NCI-H1694 treated with DMSO at 0.1 percent for 48 hours (cell line): ENCODE data around the gene NLRP4.
"Not testable (repeated sequence)": the region's sequence is repeated elsewhere in the genome, so short reads cannot be mapped to it uniquely, and the experiment has no call there.

Experiments
- DNase-seq: peaks from one replicate; lab custom pipeline; 2025; lab: John Stamatoyannopoulos, UW

The NLRP4 gene

DNA sequence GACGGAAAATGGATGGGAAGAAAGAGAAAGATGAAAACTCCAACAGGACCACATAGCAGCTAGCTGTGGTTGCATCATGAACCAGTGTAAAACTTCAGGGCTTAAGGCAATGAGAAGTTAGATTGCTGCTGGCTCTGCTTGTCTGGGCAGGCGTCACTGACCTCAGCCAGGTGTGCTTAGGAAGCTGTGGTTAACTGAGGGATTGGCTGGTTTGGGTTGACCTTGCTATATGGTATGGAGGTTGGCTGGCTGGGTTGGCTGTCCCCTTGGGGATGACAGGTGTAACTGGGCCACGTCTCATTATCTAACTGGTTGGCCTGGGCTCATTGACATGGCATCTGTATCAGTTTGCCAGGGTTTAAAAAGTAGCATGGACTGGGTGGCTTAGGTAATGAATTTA lies 40.9 kb downstream of the NLRP4 start:
- no peak for DNase-seq

DNA sequence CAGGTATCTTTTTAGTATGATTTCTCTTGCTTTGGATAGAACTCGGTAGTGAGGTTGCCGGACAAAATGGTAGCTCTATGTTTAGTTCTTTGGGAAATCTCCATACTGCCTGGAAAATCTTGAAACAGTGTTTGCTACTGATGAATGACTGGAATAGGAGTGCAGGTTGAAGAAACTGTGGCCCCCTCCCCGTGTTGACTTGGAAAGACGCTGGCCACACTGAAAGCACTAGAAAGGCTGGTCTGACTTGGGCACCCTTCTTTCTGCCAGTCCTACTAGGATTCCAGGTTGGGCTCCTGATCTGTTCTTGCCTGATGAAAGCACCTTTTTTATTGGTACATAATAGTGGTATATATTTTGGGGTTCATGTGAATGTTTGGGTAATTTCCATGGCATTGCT lies 46.3 kb downstream of the NLRP4 start:
- no peak for DNase-seq

DNA sequence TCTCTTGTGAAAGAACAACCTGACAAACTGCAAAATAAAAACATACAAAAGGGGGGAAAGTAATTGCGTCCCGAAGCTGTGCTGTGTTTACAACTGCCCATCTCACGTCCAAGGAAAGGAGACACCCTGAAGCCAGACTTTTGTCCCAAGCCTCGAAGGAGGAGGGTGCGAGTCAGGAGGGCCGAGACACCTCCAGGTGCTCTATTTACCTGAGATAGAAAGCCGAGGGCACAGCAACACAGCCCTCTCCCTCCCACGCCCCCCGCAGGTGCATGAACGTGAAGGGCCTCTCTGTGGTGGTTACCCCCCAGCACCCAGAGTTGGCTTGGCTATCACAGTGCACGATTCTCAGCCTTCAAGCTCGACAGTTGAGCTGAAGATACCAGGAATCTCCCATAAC lies 62.6 kb downstream of the NLRP4 start:
- DNase-seq = no peak

DNA sequence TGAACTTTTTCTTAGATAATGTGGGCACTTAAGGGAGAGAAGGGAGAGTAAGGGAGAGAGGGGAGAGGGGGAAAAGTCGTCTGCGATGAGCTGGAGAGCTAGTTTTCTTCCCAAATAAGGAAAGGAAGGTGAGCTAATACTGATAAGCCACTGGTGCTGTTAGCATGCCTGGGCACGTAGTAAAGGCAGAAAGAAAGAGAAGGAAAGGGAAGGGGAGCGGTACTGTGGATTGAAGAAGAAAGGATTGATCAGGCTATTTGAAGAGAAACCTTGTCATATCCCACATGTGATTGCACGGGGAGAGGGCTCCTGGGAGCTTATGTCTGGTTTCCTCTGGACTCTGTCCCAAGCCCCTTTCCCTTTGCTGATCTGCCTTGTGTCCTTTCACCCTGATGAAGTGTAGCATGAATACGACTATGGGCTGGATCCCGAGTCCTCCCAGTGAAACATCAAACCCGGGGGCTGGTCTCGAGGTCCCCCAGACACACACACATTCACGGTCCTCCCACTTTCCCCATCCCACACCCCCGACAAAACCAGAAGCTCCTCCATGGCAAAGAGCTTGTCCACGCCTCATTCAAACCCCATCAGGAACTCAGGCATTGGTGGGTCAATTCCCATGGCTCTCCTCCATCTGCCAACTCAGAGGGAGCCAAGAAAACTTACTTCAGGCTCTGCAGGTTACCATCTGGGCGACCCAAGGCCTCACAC lies 65.2 kb downstream of the NLRP4 start:
- DNase-seq = no peak

DNA sequence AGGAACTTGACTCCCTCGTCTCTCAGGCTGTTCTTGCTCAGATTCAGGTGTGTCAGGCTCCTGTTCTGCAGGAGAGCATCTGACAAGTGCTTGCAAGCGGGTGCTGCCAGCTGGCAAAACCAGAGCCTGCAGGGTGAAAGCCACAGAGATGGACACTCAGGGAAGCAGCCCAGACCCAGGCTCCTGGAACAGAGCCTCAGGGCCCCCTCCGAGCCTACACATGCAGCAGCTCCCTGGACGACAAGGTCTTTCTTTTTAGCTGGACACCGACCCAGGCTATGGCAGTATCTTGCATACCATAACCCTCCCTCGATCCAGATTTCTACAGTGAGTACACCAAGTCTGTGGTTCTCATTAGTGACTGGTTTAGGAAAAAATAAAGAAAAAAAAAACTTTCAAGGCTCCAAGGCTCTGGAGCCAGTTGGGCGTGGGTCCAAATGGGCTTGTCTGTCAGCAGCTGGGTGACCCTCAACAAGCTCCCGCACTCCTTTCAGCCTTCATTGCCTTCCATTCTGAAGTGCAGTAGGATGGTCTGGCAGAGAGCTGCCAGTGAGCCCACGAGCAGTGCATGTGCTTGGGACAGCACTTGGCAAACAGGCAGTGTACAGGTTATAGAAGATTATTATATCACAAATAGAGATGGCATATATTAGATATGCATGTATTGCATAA lies 65.9 kb downstream of the NLRP4 start:
- no peak for DNase-seq

DNA sequence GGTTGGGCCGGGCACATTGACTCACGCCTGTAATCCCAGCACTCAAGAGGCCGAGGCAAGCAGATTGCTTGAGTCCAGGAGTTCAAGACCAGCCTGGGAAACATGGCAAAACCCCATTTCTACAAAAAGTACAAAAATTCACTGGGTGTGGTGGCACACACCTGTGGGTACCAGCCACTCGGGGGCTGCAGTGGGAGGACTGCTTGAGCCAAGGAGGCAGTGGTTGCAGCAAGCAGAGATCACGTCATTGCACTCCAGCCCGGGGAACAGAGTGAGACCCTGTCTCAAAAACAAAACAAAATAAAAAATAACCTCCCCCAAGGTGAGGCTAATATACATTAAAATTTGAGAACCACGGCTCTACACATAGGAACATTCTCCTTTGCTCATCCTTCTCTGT lies 70.9 kb downstream of the NLRP4 start:
- no peak for DNase-seq

DNA sequence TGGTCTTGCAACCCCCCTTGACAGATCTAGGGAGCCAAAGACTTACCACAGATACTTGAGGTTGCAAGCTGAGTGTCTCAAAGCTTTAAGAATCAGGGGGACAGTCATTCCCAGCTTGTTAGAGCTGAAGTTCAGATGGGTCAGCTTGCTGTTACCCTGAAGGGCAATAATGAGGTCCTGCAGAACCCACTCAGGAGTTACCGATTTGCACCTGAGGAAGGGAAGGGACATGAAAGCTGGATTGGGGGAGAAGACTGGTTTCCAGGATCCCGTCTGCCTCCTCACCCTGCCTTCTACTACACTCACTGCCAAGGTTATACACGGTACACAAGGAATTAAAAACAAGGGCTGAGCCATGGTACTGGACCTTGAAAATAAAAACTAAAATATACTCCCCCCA lies 71.4 kb downstream of the NLRP4 start:
- no peak for DNase-seq

DNA sequence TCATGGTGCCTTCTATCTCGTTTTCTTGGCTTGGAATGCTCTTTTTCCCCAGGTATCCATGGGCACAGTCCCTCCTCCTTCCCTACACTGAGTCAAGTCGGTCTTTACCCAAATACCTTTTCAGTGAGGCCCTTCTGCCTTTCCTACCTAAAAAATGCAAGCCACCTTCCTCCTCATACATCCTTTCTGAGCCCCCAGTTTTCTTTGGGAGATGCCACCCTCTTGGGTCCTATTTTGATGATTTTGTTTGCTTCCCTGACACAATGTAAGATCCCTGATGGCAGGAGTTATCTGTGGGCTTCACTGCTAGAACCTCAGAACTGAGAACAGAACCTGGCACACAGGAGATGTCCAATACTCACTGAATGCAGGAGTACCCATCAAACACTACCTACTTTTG lies 73.5 kb downstream of the NLRP4 start:
- no peak for DNase-seq

DNA sequence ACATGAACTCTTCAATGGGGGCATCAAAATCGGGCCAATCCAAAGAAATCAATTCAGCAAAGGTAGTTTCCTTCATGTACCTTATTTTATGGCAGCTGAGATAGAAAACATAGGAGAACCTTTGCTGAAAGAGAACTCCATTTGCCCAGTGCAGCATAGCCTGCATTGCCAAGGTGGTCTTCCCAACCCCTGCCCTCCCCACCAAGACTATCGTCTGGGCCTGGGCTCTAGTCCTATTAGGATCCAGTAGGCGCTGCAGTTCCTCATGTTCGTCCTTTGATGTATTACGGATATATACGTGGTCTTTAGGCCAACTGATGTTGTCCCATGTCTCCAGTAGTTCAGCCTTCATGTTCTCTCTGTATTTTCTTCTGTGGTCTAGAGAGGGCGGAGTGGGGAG lies 76.6 kb downstream of the NLRP4 start:
- no peak for DNase-seq

DNA sequence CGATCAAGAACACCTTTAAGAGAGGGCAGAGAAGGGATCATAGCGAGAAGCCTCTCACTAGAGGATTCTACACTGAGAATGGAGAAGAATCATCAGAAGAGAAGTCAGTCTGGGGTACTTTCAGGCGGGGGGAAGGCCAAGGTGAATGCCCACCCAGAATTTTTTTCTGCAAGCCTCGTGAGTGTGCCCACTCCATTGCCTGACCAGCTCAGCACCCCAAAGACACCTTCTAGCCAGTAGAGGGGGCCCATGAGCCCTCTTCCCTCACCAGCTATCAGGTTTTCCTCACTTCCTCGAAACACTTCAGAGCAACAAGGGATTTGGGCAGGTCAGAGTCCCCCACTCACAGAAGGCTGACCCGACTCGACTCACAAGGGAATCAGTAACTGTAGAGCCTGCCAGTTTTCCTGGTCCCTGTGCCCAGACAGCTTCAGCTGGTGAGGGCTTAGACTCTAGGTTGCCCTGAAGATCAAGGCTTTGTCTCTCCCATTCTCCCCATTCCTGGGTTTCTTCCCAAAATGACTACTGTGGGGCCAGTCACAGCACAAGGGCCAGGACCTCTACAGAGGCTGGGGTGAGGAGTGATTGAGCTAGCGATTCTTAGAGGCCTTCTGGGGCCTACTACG lies 77.4 kb downstream of the NLRP4 start:
- DNase-seq = no peak

DNA sequence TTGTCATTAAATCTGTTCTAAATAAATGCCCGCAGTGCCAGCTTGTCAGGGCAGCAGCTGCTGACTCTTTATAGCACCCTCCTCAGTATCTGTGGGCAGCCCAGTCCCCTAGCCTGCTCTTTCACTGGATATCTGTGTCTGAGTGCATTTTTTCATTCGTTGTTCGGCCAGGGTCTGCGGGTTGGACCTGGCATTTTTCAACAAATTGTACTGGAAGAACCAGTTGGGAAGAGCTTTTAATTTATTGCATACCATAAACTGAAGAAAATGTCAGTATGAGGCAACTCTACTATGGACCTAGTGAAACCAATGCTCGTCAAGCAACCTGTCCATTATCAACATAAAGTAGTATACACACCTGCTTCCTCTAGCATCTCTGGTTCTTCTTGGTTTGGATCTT lies 87.2 kb downstream of the NLRP4 start:
- DNase-seq = no peak

DNA sequence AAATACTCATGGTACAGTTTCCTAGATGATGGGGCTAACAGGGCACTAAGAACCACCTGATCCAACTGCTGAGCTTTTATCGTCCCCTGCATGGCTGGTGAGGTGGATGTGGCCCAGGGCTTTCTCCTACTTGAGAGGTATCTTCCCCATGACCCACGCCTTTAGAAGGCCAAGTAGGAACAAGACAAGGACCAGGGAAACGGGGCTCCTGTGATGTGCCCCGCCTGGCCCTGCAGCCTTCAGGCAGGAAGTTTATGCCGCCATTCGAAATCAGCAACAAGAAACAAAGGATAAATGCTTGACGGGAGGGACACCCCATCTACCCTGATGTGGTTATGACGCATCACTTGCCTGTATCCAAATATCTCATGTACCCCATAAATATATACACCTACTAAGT lies 91.7 kb downstream of the NLRP4 start:
- no peak for DNase-seq

DNA sequence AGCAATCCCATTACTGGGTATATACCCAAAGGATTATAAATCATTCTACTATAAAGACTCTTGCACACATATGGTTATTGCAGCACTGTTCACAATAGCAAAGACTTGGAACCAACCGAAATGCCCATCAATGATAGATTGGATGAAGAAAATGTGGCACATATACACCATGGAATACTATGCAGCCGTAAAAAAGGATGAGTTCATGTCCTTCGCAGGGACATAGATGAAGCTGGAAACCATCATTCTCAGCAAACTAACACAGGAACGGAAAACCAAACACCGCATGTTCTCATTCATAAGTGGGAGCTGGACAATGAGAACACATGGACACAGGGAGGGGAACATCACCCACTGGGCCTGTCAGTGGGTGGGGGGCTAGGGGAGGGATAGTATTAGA lies 92.9 kb downstream of the NLRP4 start:
- DNase-seq = not testable (repeated sequence)

DNA sequence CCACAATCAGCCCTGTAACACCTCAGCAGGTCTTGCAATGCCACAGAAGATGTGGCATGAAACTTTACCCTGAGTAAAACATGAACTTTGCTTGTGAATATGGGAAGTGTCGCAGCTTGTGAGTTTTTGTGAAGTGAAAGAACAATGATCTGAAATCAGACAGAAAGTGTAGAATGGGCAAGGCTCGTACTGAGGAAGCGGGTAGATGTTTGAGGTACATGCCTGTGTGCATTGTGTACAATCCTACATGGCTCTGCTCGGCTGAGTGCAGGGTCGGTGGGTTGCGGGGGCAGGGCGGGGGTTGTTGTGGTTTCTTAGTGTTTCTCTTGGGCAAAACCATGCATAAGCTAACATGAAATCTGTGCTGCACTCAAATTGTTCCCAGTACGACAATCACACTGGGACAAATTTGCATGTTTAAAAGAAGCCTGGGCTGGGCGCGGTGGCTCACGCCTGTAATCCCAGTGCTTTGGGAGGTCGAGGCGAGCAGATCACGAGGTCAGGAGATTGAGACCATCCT lies 94.7 kb downstream of the NLRP4 start:
- no peak for DNase-seq
